Sigmoid colon (tissue), 7 donors: Measurements from ENCODE around the gene FOXP1. TPM values are rescaled to one million over a fixed set of nuclear protein-coding genes. Genes with fewer than 3 reads are reported as not detected.

ENCODE experiments used
- DNase-seq: peaks from one replicate; pipeline ENCODE4 v3.0.0-alpha.2; 2019
- H3K27ac ChIP-seq, 4 donors: fragments of 200-600 bp; sonication (generic); one replicate each; pipeline ENCODE4 v1.5.1; 2016 to 2019; ENCODE audit warnings: mild to moderate bottlenecking in 1 of 4
- H3K27me3 ChIP-seq, 3 donors: fragments of 200-600 bp; sonication (generic); one replicate each; pipeline ENCODE4 v1.5.1; 2019; ENCODE audit warnings: mild to moderate bottlenecking in 1 of 3
- H3K36me3 ChIP-seq, 4 donors: fragments of 200-600 bp; sonication (generic); one replicate each; pipeline ENCODE4 v1.5.1; 2016 to 2019
- H3K4me1 ChIP-seq, 4 donors: fragments of 200-600 bp; sonication (generic); one replicate each; pipeline ENCODE4 v1.5.1; 2017 to 2019
- H3K4me3 ChIP-seq, 4 donors: fragments of 200-600 bp; sonication (generic); one replicate each; pipeline ENCODE4 v1.5.1; 2017 to 2019; ENCODE audit warnings: mild to moderate bottlenecking in 2 of 4, moderate library complexity in 1 of 4
- H3K9me3 ChIP-seq, 4 donors: fragments of 200-600 bp in 3 of 4; sonication (generic) in 3 of 4; one replicate each; pipeline versions ENCODE4 v1.5.1 to v1.6.1; 2013 to 2019
- EP300 ChIP-seq, 4 donors: sonication (generic); formaldehyde crosslinking; IDR thresholded peaks; one replicate each; pipeline ENCODE4 v1.6.1; 2017; ENCODE audit warnings: antibody characterized with exemption in 4 of 4
- POLR2A ChIP-seq, 2 donors: fragments of 450-650 bp; IDR thresholded peaks; one replicate each; pipeline ENCODE4 v1.6.1; 2016; ENCODE audit warnings: antibody characterized with exemption in 2 of 2, mild to moderate bottlenecking in 2 of 2, moderate library complexity in 2 of 2
- POLR2AphosphoS5 ChIP-seq, 4 donors: sonication (generic); formaldehyde crosslinking; IDR thresholded peaks; one replicate each; pipeline ENCODE4 v1.6.1; 2017; ENCODE audit warnings: antibody characterized with exemption in 4 of 4
- WGBS, 2 donors: extraction: QIAGEN DNeasy Blood & Tissue Kit; methylation state at CpG; one replicate each; pipeline ENCODE4 v1.1.7; 2013; 5-methylcytosine and 5-hydroxymethylcytosine counted together
- intact Hi-C: fragments of 100-400 bp; cut with DNase I; formaldehyde crosslinking; loops from one replicate; pipeline ENCODE4 v1.15.1; 2023
- polyA plus RNA-seq, 3 donors: library from polyadenylated mRNA; stranded (reverse); fragments of 200-250 nt; gene quantifications; one replicate each; pipeline ENCODE4 v1.2.3, GENCODE V29; 2013
- total RNA-seq, 4 donors: library from RNA; depleted of rRNA; stranded (reverse); fragments of >200 nt; gene quantifications; one replicate each; pipeline ENCODE4 v1.1.0, GENCODE V29; 2016
- TF ChIP-seq, protein P1 (sequence below), 4 experiments: fragments of 450-650 bp in 3 of 4; fragments of 200-600 bp in 1 of 4; IDR thresholded peaks; one replicate each; pipeline ENCODE4 v1.5.1; 2016 to 2019; ENCODE audit warnings: antibody characterized with exemption in 4 of 4, mild to moderate bottlenecking in 3 of 4, moderate library complexity in 2 of 4
- donor health status: healthy with polysubstance abuse.
- donor health status: Bipolar disorder and iron deficiency.
- donor health status: healthy.

The FOXP1 gene
- total and polyA plus RNA-seq, 7 donors, result 13.8 to 232 (median 139) TPM

DNA sequence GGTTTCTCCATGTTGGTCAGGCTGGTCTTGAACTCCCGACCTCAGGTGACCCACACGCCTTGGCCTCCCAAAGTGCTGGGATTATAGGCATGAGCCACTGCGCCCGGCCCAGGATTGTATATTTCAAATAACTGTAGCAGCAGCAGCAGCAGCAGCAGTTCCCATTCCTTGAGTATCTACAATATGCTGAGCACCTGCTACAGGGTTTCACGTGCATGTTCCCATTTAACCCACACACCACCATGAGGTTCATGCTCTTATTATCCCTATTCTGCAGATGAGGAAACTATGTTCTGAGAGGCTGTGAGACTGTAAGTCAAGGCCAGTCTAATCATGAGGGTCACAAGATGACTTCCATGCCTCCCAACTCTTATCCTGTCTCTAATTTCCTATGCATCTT, 30.9 kb upstream of the FOXP1 start:
- intact Hi-C loops, result no loop called here
- 93 to 96% methylated on average over 5 of the region's 5 CpGs for WGBS, 2 donors
- no peak for DNase-seq

DNA sequence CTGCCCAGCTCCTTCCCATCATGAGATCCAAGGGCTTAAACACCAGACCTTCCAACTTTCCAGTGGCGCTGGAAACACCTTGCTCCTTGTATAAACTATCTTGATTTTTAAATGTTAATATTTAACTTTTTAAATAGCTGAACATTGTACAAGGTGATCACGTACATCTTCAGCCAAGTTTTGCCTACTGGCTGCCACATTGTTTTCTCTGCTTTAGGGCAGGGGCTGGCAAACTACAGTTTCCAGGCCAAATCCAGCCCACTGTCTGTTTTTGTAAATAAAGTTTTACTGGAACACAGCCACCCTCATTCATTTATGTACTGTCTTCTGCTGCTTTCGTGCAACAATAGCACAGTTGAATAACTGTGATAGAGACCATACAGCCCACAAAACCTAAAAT, 27.6 kb upstream of the FOXP1 start:
- no peaks in the 10 kb centered on the region for H3K4me1 ChIP-seq
- TF ChIP-seq, protein P1, sequence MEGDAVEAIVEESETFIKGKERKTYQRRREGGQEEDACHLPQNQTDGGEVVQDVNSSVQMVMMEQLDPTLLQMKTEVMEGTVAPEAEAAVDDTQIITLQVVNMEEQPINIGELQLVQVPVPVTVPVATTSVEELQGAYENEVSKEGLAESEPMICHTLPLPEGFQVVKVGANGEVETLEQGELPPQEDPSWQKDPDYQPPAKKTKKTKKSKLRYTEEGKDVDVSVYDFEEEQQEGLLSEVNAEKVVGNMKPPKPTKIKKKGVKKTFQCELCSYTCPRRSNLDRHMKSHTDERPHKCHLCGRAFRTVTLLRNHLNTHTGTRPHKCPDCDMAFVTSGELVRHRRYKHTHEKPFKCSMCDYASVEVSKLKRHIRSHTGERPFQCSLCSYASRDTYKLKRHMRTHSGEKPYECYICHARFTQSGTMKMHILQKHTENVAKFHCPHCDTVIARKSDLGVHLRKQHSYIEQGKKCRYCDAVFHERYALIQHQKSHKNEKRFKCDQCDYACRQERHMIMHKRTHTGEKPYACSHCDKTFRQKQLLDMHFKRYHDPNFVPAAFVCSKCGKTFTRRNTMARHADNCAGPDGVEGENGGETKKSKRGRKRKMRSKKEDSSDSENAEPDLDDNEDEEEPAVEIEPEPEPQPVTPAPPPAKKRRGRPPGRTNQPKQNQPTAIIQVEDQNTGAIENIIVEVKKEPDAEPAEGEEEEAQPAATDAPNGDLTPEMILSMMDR (IDR thresholded peaks at IDR 0.05), result no peak
- TF ChIP-seq POLR2A (IDR thresholded peaks at IDR 0.05) (no peak), POLR2AphosphoS5 (IDR thresholded peaks at IDR 0.05) (no peak), EP300 (IDR thresholded peaks at IDR 0.05) (no peak)
- WGBS, 2 donors, result 46 to 84% methylated on average over 3 of the region's 3 CpGs
- H3K36me3 ChIP-seq, result no peaks in the 10 kb centered on the region
- intact Hi-C loops, result no loop called here
- H3K27me3 ChIP-seq, result no peaks in the 10 kb centered on the region
- DNase-seq, result no peak
- H3K27ac ChIP-seq, result no peak overlapping the region
- H3K9me3 ChIP-seq, result peaks cover 0 to 1% (median 0%) of the 10 kb centered on the region in 4 donors
- H3K4me3 ChIP-seq, result no peak overlapping the region

More for the DNA sequence above, 30.9 kb upstream of the FOXP1 start:
- Histone ChIP-seq H3K36me3 (no peaks in the 10 kb centered on the region), H3K27me3 (no peaks in the 10 kb centered on the region), H3K4me1 (no peaks in the 10 kb centered on the region), H3K4me3 (no peak overlapping the region), H3K9me3 (no peaks in the 10 kb centered on the region), H3K27ac (no peak overlapping the region)
- TF ChIP-seq POLR2AphosphoS5 (IDR thresholded peaks at IDR 0.05), result no peak
- no peak for TF ChIP-seq POLR2A (IDR thresholded peaks at IDR 0.05)
- TF ChIP-seq EP300 (IDR thresholded peaks at IDR 0.05), result no peak
- TF ChIP-seq, protein P1 (IDR thresholded peaks at IDR 0.05), result no peak

DNA sequence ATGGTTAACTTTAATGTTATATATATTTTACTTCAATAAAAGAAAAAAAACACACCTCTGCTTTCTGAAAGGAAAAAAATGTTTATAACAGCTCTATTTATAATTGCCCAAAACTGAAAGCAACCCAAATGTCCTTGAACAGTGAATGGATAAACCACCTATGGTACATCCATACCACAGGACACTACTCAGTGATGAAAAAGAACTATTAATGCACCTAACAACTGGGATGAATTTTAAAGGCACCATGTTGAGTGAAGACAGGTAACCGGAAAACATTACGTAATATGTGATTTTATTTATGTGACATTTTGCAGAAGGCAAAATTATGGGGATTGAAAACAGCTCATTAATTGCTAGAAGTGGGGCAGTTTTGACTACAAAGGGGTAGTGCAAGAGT, 23.8 kb upstream of the FOXP1 start:
- H3K27me3 ChIP-seq, result no peaks in the 10 kb centered on the region
- no peaks in the 10 kb centered on the region for H3K36me3 ChIP-seq
- H3K27ac ChIP-seq, result no peak overlapping the region
- WGBS, 2 donors, result 87 to 97% methylated on average over 2 of the region's 2 CpGs
- TF ChIP-seq, protein P1 (IDR thresholded peaks at IDR 0.05), result no peak
- no peak for TF ChIP-seq EP300 (IDR thresholded peaks at IDR 0.05)
- no peak for TF ChIP-seq POLR2AphosphoS5 (IDR thresholded peaks at IDR 0.05)
- TF ChIP-seq POLR2A (IDR thresholded peaks at IDR 0.05), result no peak
- H3K4me3 ChIP-seq, result no peak overlapping the region
- no peaks in the 10 kb centered on the region for H3K4me1 ChIP-seq
- peaks cover 0 to 1% (median 0%) of the 10 kb centered on the region in 4 donors for H3K9me3 ChIP-seq
- intact Hi-C loops, result no loop called here
- DNase-seq, result no peak

DNA sequence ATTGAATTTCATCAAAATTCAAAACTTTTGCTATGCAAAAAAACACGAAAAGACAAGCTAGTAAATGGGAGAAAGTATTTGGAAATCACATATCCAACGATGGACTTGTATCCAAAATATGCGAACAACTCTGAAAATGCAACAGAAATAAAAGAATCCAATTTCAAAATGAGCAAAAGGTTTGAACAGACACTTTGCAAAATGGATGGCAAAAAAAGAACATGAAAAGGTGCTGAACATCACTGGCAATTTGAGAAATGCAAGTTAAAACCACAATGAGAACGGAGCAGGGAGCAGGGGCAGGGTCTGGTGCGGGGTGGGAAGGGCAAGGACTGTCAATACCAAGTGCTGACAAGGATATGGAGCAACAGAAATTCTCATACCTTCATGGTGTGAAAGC, 23.1 kb upstream of the FOXP1 start:
- no peak for DNase-seq
- Histone ChIP-seq H3K4me1 (no peaks in the 10 kb centered on the region), H3K27ac (no peak overlapping the region), H3K9me3 (peaks cover 0 to 1% (median 0%) of the 10 kb centered on the region in 4 donors), H3K36me3 (no peaks in the 10 kb centered on the region), H3K27me3 (no peaks in the 10 kb centered on the region), H3K4me3 (no peak overlapping the region)
- WGBS, 2 donors, result 85 to 88% methylated on average over 5 of the region's 5 CpGs
- no peak for TF ChIP-seq POLR2AphosphoS5 (IDR thresholded peaks at IDR 0.05)
- TF ChIP-seq EP300 (IDR thresholded peaks at IDR 0.05), result no peak
- TF ChIP-seq POLR2A (IDR thresholded peaks at IDR 0.05), result no peak
- TF ChIP-seq, protein P1 (IDR thresholded peaks at IDR 0.05), result no peak
- intact Hi-C loops, result no loop called here

DNA sequence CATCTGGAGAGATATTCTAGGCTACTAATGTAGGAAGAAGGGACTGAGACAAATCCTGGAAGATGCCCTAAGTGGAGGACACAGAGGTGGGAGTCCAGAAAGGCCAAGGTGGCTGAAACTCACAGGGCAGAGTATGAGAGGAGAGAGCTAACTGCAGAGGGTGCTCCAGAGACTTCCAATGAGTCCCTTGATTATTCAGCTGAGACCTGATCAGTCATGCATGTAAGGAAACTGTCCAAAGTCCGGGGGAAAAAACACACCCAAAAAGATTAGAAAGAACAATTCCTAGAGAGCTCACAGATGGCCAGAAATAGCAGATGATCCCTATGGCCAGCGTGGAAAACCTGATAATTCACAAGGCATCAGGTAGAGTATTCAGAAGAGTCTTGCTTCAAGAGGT, 18.7 kb upstream of the FOXP1 start:
- Histone ChIP-seq H3K27me3 (no peaks in the 10 kb centered on the region), H3K4me1 (no peaks in the 10 kb centered on the region), H3K36me3 (no peaks in the 10 kb centered on the region), H3K9me3 (peaks cover 0 to 1% (median 0%) of the 10 kb centered on the region in 4 donors), H3K4me3 (no peak overlapping the region), H3K27ac (no peak overlapping the region)
- TF ChIP-seq POLR2A (IDR thresholded peaks at IDR 0.05), result no peak
- TF ChIP-seq, protein P1 (IDR thresholded peaks at IDR 0.05), result no peak
- TF ChIP-seq POLR2AphosphoS5 (IDR thresholded peaks at IDR 0.05), result no peak
- TF ChIP-seq EP300 (IDR thresholded peaks at IDR 0.05), result no peak
- intact Hi-C loops, result loop anchor here (5.0 kb wide), 1 partner anchor 1070 kb away; no protein-coding TSS in a partner anchor
- DNase-seq, result no peak
- WGBS, 2 donors, result 24 to 64% methylated on average over 2 of the region's 2 CpGs
